Bronchial epithelial cell (primary cell): ENCODE data around the gene PLEKHD1. TPM values are rescaled to one million over a fixed set of nuclear protein-coding genes. Genes with fewer than 3 reads are reported as not detected.
"Not testable (repeated sequence)": the region's sequence is repeated elsewhere in the genome, so short reads cannot be mapped to it uniquely, and the experiment has no call there.

Source experiments
- DNase-seq: peaks from one replicate; pipeline ENCODE4 v3.0.0-alpha.2; 2010; ENCODE audit warnings: low read depth
- FAIRE-seq: peaks from 2 replicates; lab custom pipeline; 2011; peaks lifted over from hg19 to GRCh38; lab: Jason Lieb, UNC
- H3K27me3 ChIP-seq: 2 replicates; pipeline ENCODE4 v1.5.1; 2011; ENCODE audit warnings: low read length; ENCODE audit not compliant: control insufficient read depth, insufficient read depth
- H3K36me3 ChIP-seq: 2 replicates; pipeline ENCODE4 v1.5.1; 2011; ENCODE audit warnings: low read length; ENCODE audit not compliant: control insufficient read depth, insufficient read depth
- H3K4me3 ChIP-seq: 2 replicates; pipeline ENCODE4 v1.5.1; 2011; ENCODE audit warnings: mild to moderate bottlenecking, low read depth, low read length, control low read depth
- total RNA-seq: library from RNA; depleted of rRNA; stranded (reverse); fragments of >200 nt; gene quantifications from 2 replicates; pipeline ENCODE4 v1.2.1, GENCODE V29; 2014
- TF ChIP-seq, protein P1 (sequence below): IDR thresholded peaks from 2 replicates; pipeline ENCODE4 v1.5.1; 2011; ENCODE audit warnings: mild to moderate bottlenecking, moderate library complexity, low read length, control low read depth, inconsistent platforms; ENCODE audit not compliant: insufficient read depth, severe bottlenecking

Gene PLEKHD1
- total RNA-seq, 1 donor from 2014 or later, result 0.26 TPM

DNA sequence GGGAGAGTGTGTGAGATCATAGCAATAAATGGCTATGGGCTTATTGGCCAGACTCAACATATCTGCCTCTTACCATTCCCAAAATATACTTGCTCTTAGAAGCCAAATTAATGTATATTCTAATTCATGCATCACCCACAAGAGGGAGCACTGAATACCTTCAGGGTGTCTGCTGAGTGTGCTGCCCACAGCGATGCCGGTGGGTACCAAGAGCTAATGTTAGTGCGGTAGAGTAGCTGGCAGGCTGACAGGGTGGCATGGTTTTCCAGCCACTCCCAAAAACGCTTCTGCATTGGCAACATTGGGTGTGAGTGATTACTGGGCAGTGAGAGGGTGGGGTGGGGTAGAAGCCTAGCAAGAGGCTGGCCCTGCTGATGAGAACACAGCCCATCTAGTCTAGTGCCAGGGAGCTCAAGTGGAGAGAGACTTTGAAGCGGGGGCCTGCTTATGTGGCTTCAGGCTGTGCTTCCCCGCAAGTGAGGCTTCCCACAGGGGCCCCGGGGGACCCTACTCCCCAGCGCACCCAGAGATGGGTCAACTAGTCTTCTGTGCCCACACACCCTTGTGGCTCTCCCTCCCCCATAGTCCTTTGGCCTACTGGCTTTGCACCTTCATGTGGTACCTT is 9.2 kb upstream of the PLEKHD1 start:
- Histone ChIP-seq H3K27me3 (no peaks in the 10 kb centered on the region), H3K4me3 (no peak overlapping the region), H3K36me3 (no peaks in the 10 kb centered on the region)
- no peak for FAIRE-seq
- TF ChIP-seq, protein P1, sequence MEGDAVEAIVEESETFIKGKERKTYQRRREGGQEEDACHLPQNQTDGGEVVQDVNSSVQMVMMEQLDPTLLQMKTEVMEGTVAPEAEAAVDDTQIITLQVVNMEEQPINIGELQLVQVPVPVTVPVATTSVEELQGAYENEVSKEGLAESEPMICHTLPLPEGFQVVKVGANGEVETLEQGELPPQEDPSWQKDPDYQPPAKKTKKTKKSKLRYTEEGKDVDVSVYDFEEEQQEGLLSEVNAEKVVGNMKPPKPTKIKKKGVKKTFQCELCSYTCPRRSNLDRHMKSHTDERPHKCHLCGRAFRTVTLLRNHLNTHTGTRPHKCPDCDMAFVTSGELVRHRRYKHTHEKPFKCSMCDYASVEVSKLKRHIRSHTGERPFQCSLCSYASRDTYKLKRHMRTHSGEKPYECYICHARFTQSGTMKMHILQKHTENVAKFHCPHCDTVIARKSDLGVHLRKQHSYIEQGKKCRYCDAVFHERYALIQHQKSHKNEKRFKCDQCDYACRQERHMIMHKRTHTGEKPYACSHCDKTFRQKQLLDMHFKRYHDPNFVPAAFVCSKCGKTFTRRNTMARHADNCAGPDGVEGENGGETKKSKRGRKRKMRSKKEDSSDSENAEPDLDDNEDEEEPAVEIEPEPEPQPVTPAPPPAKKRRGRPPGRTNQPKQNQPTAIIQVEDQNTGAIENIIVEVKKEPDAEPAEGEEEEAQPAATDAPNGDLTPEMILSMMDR, result peak; percentile 49
- DNase-seq, result peak; percentile 48

DNA sequence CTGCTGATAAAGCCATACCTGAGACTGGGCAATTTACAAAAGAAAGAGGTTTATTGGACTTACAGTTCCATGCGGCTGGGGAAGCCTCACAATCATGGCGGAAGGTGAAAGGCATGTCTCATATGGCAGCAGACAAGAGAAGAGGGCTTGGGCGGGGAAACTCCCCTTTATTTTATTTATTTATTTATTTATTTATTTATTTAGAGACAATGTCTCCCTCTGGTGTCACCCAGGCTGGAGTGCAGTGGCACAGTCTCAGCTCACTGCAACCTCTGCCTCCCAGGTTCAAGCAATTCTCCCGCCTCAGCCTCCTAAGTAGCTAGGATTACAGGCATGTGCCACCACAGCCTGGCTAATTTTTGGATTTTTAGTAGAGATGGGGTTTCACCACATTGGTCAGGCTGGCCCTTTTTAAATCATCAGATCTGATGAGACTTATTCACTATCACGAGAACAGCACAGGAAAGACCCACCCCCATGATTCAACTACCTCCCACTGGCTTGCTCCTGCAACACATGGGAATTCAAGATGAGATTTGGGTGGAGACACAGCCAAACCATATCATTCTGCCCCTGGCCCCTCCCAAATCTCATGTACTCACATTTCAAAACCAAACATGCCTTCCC is 7.6 kb upstream of the PLEKHD1 start:
- DNase-seq, H3K27me3 ChIP-seq, FAIRE-seq, H3K4me3 ChIP-seq, H3K36me3 ChIP-seq: not testable (repeated sequence)

DNA sequence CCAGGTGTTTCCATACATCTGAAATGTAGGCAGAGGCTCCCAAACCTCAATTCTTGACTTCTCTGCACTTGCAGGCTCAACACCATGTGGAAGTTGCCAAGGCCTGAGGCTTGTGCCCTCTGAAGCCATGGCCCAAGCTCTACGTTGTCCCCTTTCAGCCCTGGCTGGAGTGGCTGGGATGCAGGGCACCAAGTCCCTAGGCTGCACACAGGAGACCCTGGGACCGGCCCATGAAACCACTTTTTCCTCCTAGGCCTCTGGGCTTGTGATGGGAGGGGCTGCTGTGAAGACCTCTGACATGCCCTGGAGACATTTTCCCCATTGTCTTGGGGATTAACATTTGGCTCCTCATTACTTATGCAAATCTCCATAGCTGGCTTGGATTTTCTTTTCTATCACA is 6.5 kb upstream of the PLEKHD1 start:
- not testable (repeated sequence) for DNase-seq, H3K36me3 ChIP-seq, H3K27me3 ChIP-seq, FAIRE-seq, H3K4me3 ChIP-seq

DNA sequence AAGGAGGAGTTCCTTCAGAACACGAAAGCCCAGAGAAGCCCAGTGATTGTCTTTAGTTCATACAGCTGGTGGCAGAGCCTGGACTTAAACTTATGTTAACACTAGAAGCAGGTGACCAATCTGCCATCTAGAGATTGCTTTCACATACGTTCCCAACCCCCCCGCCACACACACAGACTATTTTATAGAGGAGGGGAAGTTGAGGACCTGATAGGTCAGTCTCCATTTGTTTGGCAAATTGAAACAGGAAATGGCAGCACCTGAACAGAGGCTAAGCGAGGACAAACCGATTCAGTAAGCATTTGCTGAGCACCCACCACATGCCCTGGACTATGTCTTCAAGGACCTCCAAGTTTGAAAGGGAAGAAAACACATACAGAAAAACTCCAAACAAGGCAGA is 4.8 kb upstream of the PLEKHD1 start:
- Histone ChIP-seq H3K4me3 (no peak overlapping the region), H3K36me3 (no peaks in the 10 kb centered on the region), H3K27me3 (peaks cover 21% of the 10 kb centered on the region)
- TF ChIP-seq, protein P1, result no peak
- FAIRE-seq (no peak), DNase-seq (no peak)

DNA sequence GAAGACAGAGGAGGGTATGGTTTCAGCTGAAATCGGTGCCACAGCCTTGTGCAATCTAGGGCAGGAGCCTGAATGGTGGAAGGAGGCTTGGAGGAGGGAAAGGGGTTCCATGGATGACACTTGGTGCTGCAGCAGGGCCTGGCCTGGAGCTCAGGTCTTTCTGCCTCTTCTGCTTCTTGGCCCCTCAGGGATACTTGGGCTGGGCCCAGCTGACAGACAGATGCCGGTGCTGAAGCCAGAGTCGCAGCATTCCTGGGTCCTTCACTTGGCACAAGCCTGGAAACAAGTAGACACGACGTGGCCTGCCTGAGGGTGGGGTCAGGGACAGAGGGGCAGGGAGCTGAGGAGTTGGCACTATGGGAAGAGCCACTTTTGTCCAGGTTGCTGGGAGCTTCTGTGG is 4.4 kb upstream of the PLEKHD1 start:
- Histone ChIP-seq H3K4me3 (no peak overlapping the region), H3K27me3 (peaks cover 26% of the 10 kb centered on the region), H3K36me3 (no peaks in the 10 kb centered on the region)
- TF ChIP-seq, protein P1, result no peak
- FAIRE-seq (no peak), DNase-seq (no peak)

DNA sequence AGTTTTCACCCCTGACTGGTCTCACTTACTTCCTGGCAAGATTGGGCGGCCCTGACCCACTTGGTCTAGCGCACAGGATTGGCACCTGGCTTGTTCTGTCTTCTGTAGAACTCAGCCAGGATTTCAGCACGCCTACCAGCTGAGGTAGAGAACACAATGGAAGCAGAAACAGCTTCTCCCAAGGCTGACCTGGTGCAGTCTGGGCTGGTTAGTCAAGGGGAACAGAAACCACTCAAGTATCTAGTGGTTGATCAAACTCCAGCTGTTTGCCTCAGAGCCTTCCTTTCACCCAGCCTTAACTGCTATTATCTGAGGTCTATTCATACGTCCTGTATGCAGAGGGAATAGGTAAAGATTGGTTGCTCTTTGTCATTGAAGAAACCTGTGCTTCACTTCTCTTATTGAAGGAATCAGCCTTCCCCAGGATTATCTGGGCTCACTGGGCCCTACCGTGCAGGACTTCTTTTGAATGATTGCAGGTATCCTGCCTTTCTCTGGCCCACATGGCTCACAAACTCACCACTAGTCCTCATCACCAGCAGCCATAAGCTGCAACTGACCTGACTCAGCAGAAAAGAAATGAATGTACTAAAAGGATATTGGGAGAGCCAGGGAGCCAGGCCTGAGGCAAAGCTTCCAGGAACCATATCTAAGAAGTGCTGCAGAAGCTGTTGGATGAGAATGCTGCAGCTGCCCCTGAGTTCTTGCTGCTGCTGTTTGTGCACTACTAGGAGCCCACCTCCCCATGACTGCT is 2.5 kb upstream of the PLEKHD1 start:
- TF ChIP-seq, protein P1, result no peak
- Histone ChIP-seq H3K4me3 (no peak overlapping the region), H3K27me3 (peaks cover 40% of the 10 kb centered on the region), H3K36me3 (no peaks in the 10 kb centered on the region)
- no peak for FAIRE-seq
- no peak for DNase-seq
